H54 (cell line): ENCODE measurements around the gene ISL2.

Experiments used
- DNase-seq: peaks from one replicate; pipeline ENCODE4 v3.0.0; 2011; ENCODE audit warnings: low spot score, mixed read lengths; ENCODE audit not compliant: insufficient read length
- FAIRE-seq: peaks from 3 replicates; lab custom pipeline; 2011; peaks lifted over from hg19 to GRCh38; lab: Jason Lieb, UNC
- POLR2A ChIP-seq: IDR thresholded peaks from 2 replicates; pipeline ENCODE4 v1.6.1; 2011; ENCODE audit warnings: low read depth, mild to moderate bottlenecking, low read length

Gene ISL2

DNA sequence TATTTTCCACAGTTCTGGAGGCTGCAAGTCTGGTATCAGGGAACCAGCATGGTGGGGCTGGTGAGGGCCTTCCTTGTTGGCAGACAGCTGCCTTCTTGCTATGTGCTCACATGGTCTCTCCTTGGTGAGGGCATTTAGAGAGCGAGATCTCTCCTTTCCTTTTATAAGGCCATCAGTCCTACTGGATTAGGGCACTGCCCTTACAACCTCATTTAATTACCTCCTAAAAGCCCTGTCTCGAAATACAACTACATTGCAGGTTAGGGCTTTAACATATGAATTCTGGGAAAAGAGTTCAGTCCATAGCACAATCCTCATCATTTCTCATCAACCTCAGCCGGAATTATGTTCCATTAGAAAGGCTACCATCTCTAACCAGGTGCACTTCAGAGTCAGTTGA is 21.9 kb downstream of the ISL2 start:
- DNase-seq (no peak), FAIRE-seq (no peak)
- no peak for TF ChIP-seq POLR2A

DNA sequence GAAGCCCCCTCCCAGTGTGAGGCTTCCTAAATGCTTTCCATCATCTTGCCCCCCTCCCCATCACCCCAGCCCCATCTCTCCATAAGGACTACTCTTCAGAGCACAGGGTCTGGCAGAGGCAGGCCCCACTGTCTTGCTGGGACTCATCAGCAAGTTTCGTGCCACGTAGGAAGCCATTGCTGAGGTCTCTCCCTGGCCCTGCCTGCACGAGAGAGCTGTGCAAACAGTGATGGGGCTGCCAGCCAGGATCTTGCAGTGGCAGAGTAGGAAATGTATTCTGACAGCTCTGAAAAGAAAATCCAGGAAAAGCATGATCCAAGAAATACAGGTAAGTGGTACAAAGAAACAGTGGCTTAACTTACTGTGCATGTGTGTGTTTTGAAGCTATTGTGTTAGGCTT is 22.6 kb downstream of the ISL2 start:
- no peak for DNase-seq
- FAIRE-seq = no peak
- no peak for TF ChIP-seq POLR2A

DNA sequence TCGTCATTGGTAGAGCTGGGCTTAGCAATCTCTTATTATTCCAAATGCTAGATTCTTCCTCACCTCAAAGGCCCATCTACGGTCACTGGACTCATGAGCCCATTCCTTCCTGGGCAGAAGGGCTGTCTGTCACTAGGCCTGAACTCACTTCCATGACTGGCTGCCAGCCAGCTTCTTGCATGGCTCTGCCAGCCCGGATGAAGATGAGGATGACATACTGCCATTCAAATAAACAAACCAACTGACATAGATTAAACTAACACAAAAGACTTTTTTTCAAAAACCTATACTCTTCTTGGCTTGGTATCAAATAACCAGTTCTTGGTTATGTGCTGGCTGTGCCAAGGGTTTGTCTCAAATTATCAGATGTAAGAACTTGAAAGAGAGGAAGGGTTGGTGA is 23.8 kb downstream of the ISL2 start:
- TF ChIP-seq POLR2A = no peak
- DNase-seq = no peak
- no peak for FAIRE-seq

DNA sequence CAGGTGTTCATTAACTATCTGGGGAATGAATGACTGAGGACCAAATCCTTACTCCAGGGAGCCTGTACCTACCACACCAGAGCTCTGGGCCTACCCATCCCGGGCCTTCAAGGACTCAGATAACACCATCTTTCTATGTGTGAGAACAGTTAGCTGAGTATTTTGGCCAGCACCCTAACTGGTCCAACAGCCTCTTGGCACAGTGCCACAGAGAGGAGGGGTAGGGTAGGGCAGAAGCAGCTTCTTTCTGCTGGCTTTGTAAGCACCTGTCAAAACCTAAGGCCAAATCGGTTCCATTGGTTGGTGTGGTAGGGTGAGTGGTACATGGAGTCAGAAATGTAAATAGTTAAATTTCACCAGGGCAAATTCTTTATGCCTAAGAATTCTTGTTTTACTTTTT is 26.7 kb downstream of the ISL2 start:
- TF ChIP-seq POLR2A = no peak
- FAIRE-seq (no peak), DNase-seq (no peak)

DNA sequence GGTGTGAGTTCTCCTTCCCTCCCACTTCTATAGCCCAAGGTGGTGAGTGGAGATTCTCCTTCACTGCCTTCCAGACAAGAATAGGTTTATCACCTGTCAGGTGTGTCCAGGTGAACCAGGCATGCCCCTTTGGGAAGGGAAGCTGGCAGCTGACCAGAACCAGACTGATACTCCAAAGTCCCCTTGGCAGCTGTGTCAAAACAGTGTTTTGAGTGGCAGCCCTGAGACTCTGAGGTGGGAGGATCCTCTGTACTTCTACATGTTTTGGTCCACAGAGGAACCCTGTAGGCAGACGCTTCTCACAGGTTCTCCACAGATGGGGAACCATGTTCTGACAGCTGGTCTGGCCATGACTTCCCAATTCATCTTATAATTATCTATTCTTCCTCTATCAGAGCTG is 30.1 kb downstream of the ISL2 start:
- DNase-seq = no peak
- no peak for FAIRE-seq
- TF ChIP-seq POLR2A = no peak

DNA sequence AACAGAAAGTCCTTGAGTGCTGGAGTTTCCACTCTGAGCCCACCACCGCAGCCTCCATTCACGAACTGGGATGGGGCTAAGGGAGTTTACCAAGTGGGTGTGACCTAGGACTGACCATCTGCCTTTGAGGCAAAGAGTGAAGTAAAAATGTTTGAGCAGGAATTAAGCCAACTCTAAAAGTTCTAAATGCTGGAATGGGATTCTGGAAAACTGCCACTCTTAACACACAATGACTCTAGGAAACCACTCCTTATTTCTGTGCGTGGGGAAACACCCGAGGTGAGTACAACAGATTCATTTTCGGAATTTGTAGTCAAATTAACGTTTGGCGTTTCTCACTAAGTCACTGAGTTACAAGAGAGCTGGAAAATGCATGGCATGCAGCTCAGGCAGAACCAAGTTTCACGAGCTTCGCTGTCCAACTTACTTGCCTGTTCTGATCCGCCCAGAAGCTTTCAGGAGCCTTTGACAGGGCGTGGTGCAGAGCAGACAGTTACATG is 31.6 kb downstream of the ISL2 start:
- DNase-seq (no peak), FAIRE-seq (no peak)
- no peak for TF ChIP-seq POLR2A

DNA sequence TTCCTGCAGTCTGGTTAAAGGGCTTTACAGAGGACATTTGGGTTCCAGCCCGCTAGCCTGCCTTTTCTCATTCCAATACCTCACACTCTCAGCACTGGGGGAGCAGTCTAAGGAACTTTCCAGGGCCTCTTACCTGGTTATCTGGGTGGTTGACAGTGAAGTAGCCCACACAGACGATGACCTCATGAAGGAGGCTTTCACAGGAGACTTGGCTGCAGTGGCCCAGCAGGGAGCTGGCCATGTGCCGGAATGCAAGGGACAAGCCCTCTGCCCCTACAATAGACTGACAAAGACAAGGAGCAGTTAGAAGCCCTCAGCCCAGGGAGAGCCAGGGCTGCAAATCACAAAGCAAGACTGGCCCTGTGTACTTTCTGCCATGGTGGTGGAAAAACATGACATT is 39.5 kb downstream of the ISL2 start:
- FAIRE-seq = no peak
- no peak for TF ChIP-seq POLR2A
- DNase-seq = peak; percentile 2

DNA sequence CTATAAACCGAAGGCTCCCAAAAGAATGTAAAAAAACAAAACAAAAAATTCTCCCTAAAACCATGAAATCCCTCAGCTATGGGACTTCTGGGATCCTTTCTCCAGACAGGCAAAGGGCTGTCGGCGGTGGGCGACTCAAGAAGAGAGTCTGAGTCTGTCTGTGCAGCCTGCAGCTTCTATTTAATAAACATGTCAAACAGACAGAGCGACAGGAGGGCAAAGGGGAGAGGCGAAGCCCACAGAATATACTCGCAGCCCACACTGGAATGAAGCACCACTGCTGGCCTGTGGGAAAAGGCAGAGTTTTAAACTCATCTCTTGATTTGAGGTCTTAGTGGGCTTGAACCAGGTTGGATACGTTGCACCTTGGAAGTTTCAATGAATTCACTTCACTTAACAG is 40.2 kb downstream of the ISL2 start:
- FAIRE-seq (no peak), DNase-seq (no peak)
- TF ChIP-seq POLR2A = no peak

DNA sequence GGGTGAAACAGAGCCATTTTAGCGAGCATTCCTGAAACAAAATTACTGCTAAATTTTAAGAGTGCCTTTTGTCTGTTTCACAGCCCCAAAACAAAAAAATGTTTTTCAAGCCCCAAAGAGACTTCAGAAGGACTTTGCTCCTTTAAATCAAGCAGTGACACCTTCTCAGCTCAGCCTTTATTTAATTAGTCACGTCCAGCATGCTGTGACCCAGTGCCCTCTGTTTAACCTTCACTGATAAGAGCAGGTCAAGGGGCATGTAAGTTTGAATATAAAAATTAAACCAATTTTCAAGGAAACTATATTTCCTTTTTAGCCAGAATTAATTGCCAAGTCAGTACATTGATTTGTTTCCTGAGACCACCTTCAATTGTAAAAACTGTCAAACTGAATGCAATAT is 40.6 kb downstream of the ISL2 start:
- FAIRE-seq (no peak), DNase-seq (no peak)
- no peak for TF ChIP-seq POLR2A

DNA sequence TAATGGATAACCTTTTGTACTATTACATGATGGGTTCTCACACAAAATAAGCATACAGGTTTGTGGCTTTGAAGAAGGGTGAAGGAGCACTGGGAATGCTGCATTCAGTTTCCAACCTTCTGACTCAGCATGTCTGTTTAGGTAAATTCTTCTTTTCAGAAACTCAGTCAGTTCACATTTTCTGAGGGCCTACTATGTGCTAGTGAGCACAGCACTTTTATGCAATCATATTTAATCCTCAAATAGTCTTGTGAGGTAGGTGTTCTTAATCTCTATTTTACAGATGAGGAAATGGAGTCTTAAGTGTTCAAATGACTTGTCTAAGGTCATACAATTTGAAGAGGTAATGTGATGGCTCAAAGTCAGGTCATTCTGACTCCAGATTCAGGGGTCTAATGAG is 41.2 kb downstream of the ISL2 start:
- DNase-seq (no peak), FAIRE-seq (no peak)

DNA sequence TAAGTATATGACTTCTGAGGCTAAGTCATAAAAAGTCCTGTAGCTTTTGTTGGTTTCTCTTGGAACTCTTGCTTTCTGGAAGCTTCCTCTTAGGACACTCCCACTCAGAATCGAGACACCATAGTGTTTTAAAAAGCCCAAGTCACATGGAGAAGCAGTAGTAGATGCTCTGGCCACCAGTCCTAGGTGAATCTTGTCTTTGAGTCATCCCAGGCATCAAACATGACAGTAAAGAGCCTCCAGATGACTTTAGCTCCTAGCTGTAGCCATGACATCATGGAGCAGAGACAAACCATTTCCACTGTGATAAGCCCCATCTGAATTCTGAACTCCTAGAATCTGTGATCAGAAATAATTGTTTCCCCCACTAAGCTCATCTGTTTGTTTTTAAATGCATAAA is 42.1 kb downstream of the ISL2 start:
- no peak for FAIRE-seq
- no peak for DNase-seq
- no peak for TF ChIP-seq POLR2A

More for the DNA sequence above, 41.2 kb downstream of the ISL2 start:
- TF ChIP-seq POLR2A = no peak

DNA sequence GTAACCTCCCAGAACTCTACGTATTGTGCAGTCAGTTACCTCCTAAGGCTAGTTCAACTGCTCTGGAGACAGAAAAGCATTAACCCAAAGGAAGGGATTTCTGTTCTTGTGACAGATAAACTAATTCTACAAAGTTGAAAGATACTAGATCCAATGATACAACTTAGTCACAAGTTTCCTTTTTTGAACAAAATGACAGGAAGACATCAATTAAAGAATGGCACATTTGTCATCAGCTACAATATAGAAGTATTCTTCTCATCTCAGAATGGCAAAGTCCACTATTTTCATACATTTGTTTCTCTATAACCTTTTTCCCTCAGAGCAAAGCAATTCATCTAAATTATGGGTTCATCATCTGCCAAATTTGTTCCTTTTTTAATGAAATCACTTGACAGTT is 43.7 kb downstream of the ISL2 start:
- FAIRE-seq (no peak), DNase-seq (no peak)
- TF ChIP-seq POLR2A = no peak

DNA sequence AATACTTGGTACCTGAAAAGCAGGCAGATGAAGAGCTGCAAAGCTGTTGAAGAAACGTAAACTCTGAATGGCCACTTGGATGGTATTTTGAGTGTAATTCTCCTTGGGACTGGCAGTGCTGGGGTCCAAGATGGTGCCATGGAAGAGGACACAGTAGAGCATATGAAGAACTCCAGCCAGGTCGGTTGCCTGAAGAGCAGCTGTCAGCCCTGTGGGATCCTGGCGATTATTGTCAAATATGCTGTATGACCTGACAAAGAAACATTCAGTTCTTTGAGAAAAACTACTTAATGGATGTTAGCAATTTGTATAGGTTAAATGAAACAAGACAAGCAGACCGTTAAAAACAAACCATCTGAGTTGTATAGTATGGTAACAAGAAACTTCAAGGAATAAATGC is 44.8 kb downstream of the ISL2 start:
- no peak for DNase-seq
- TF ChIP-seq POLR2A = no peak
- FAIRE-seq = no peak

DNA sequence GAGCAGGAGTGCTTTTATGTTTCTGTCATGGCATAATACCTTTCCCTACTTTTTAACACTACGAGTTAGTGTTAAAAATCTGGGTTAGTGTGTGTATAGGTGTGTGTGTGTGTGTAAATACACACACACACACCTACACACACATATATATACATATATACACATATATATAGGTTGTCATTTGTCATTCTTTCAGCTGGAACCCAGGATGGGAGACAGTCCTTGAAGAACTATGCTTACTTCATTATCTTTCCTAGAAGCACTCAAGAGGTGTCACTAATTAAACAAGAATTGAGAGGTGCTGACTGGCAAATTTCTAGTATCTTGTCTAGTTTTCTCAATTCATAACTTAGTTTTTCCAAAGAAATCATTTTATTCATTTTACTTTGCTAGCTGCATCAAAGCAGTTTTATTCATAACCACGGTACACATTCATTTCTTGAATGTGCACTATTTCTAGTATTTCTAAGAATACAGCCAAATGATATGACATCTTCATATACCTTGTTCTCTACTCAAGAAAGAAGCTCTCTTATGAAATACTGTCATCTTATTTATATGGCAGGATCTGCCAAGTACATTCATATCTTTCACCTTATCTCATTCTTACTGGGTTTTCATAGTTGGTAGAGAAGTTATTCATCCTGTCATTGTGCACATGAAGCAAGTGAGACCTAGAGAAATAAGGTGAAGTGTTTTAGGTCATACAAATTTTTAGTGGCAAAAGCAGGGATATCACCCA is 46.6 kb downstream of the ISL2 start:
- no peak for TF ChIP-seq POLR2A
- DNase-seq (no peak), FAIRE-seq (no peak)

DNA sequence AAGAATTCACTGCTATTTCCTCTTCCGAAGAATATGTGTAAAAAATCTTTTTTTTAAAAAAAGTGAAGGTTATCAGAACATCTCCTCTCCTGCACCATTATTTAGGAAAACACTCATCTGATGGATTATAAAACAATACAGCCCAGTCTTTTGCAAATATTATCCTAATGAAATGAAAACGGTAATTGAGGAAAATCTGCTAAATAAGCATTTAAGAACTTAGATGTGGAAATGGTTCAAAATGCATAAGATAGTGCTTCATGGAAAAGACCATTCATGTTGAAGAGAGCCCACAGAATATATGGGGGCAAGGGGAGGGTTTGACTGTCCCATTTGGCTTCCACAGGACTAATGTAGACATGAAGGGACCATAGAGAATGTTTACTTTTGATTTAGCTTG is 47.8 kb downstream of the ISL2 start:
- no peak for TF ChIP-seq POLR2A
- FAIRE-seq (no peak), DNase-seq (no peak)
